ENCODE measurements around the gene MAP3K6. TPM values are rescaled to one million over a fixed set of nuclear protein-coding genes. Genes with fewer than 3 reads are reported as not detected.

Gene MAP3K6
- total and polyA plus RNA-seq, 7 experiments from 2014 or later: 5.9 to 17.0 (median 14.2) TPM

- H3K4me1 Mint-ChIP-seq: peaks cover 23 to 56% (median 45%) of the 10 kb centered on the region in 7 donors
- peaks cover 37 to 41% of the 10 kb centered on the region in 2 donors for H3K4me1 ChIP-seq (ENCODE audit: control insufficient read depth in 2 of 2, insufficient read depth in 2 of 2, low read length in 2 of 2)
Measured at GRCh38 chr1:27357281-27358037, 9.3 kb downstream of the MAP3K6 start.

DNA sequence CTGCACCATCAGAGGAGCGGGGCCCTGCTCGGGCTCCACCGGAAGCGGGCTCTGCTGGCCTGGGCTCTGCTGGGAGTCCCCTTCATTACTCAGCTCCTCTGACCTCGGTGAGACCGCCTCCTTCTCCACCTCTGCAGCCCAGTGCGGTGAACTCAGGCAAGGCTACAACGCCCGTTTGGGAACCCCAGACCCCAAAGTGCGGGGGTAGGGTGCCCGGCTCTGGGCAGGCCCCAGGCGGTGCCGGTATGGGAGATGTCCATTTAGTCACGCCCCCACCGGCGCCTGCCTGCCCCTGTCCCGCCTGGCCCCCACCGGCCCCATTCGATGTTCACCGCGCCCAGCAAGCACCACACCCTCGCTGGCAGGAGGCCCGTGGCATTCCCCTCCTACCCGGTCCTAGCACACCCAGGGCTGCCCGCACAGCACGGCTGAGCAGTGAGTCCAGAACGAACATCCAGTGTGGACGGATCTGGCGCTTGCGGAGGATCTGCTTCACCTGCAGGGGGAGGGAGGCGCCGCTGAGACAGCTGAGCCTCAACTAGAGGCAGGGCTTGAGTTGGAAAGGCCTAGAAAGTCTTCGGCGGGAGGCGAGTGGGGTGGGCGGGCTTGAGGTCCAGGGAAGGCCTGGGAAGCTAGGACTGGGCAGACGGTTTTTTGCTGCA lies 10.0 kb downstream of the MAP3K6 start:
- H3K27ac ChIP-seq (ENCODE audit: low read depth, low read length): peak overlapping the region; percentile 70
- POLR2A ChIA-PET: interaction anchor here (0.9 to 9.2 kb wide), 9 partner anchors 9 to 305 kb away, joined by 3 to 111 read pairs (median 7); partner anchors contain the start of genes MAP3K6 and SYTL1
- peak overlapping the region; percentile 76 for H3K4me3 ChIP-seq (ENCODE audit: low read length)
- H3K9me3 ChIP-seq (ENCODE audit: control insufficient read depth in 2 of 3, low read length in 3 of 3): no peaks in the 10 kb centered on the region
- peaks cover 37 to 41% of the 10 kb centered on the region in 2 donors for H3K4me1 ChIP-seq (ENCODE audit: control insufficient read depth in 2 of 2, insufficient read depth in 2 of 2, low read length in 2 of 2)
- no peaks in the 10 kb centered on the region for H3K27me3 Mint-ChIP-seq
- DNase-seq: peak in 2 of 9 donors; percentile 38 to 47
- peaks cover 0 to 3% (median 0%) of the 10 kb centered on the region in 11 donors for H3K9me3 Mint-ChIP-seq
- peaks cover 0 to 8% (median 0%) of the 10 kb centered on the region in 5 donors for H3K36me3 Mint-ChIP-seq
- intact Hi-C loops (cut with micrococcal nuclease): loop anchor here (1.0 kb wide), 7 partner anchors 9 to 55 kb away; partner anchors contain the start of genes SYTL1 (in 1 of the 2) and TMEM222 (in 1 of the 2)
- peaks cover 0 to 4% (median 0%) of the 10 kb centered on the region in 3 experiments for H3K36me3 ChIP-seq (ENCODE audit: control insufficient read depth in 2 of 3, insufficient read depth in 3 of 3, low read length in 3 of 3)
- ATAC-seq: peak; percentile 14
- H3K27ac Mint-ChIP-seq: peak overlapping the region; percentile 62 to 90 (median 88)
- peak overlapping the region; percentile 74 to 88 (median 80) for H3K4me3 Mint-ChIP-seq
- peaks cover 23 to 56% (median 45%) of the 10 kb centered on the region in 7 donors for H3K4me1 Mint-ChIP-seq
- no peaks in the 10 kb centered on the region for H3K27me3 ChIP-seq (ENCODE audit: control insufficient read depth in 2 of 2, insufficient read depth in 2 of 2, low read length in 2 of 2)
- CTCF ChIA-PET: interaction anchor here (0.8 to 5.0 kb wide), 26 partner anchors 8 to 306 kb away, joined by 3 to 44 read pairs (median 7); partner anchors contain the start of genes GPR3, MAP3K6 and SYTL1

More at GRCh38 chr1:27357281-27358037, 9.3 kb downstream of the MAP3K6 start:
- H3K36me3 ChIP-seq (ENCODE audit: control insufficient read depth in 2 of 3, insufficient read depth in 3 of 3, low read length in 3 of 3): peaks cover 0 to 3% (median 0%) of the 10 kb centered on the region in 3 experiments
- peak overlapping the region; percentile 74 to 88 (median 80) for H3K4me3 Mint-ChIP-seq
- H3K27me3 ChIP-seq (ENCODE audit: control insufficient read depth in 2 of 2, insufficient read depth in 2 of 2, low read length in 2 of 2): no peaks in the 10 kb centered on the region
- H3K36me3 Mint-ChIP-seq: peaks cover 0 to 8% (median 0%) of the 10 kb centered on the region in 5 donors
- peak overlapping the region; percentile 70 for H3K27ac ChIP-seq (ENCODE audit: low read depth, low read length)
- DNase-seq (peak; percentile 76 to 89 (median 85)), ATAC-seq (peak; percentile 94)
- H3K27me3 Mint-ChIP-seq: no peaks in the 10 kb centered on the region
- intact Hi-C loops (cut with micrococcal nuclease): loop anchor here (1.0 kb wide), 7 partner anchors 8 to 56 kb away; partner anchors contain the start of genes SYTL1 (in 1 of the 2) and TMEM222 (in 1 of the 2)
- ChIA-PET POLR2A (interaction anchor here (0.9 to 9.2 kb wide), 10 partner anchors 9 to 166 kb away, joined by 3 to 111 read pairs (median 6); partner anchors contain the start of genes MAP3K6 and SYTL1), CTCF (interaction anchor here (0.7 to 5.0 kb wide), 28 partner anchors 8 to 305 kb away, joined by 3 to 44 read pairs (median 6); partner anchors contain the start of genes GPR3, MAP3K6 and SYTL1)
- peak overlapping the region; percentile 62 to 90 (median 88) for H3K27ac Mint-ChIP-seq
- H3K9me3 Mint-ChIP-seq: peaks cover 0 to 3% (median 0%) of the 10 kb centered on the region in 11 donors
- no peaks in the 10 kb centered on the region for H3K9me3 ChIP-seq (ENCODE audit: control insufficient read depth in 2 of 3, low read length in 3 of 3)
- H3K4me3 ChIP-seq (ENCODE audit: low read length): peak overlapping the region; percentile 76

GRCh38 chr1:27356277-27356618 lies 10.5 kb downstream of the MAP3K6 start:
- H3K9me3 ChIP-seq (ENCODE audit: control insufficient read depth in 2 of 3, low read length in 3 of 3): no peaks in the 10 kb centered on the region
- Mint-ChIP-seq H3K27me3 (no peaks in the 10 kb centered on the region), H3K36me3 (peaks cover 0 to 8% (median 0%) of the 10 kb centered on the region in 5 donors), H3K9me3 (peaks cover 0 to 3% (median 0%) of the 10 kb centered on the region in 11 donors), H3K27ac (peak overlapping the region in 8 of 9 donors; percentile 22 to 89 (median 66)), H3K4me1 (peaks cover 23 to 56% (median 45%) of the 10 kb centered on the region in 7 donors), H3K4me3 (peak overlapping the region; percentile 28 to 86 (median 76))
- peak overlapping the region; percentile 70 for H3K27ac ChIP-seq (ENCODE audit: low read depth, low read length)
- no peaks in the 10 kb centered on the region for H3K27me3 ChIP-seq (ENCODE audit: control insufficient read depth in 2 of 2, insufficient read depth in 2 of 2, low read length in 2 of 2)
- H3K36me3 ChIP-seq (ENCODE audit: control insufficient read depth in 2 of 3, insufficient read depth in 3 of 3, low read length in 3 of 3): peaks cover 0 to 9% (median 0%) of the 10 kb centered on the region in 3 experiments
- POLR2A ChIA-PET: interaction anchor here (0.7 to 9.2 kb wide), 5 partner anchors 12 to 306 kb away, joined by 3 to 111 read pairs (median 9); partner anchors contain the start of gene SYTL1
- CTCF ChIA-PET: interaction anchor here (0.8 to 5.0 kb wide), 13 partner anchors 9 to 55 kb away, joined by 3 to 44 read pairs (median 8); partner anchors contain the start of genes GPR3 and SYTL1
- peak overlapping the region; percentile 76 for H3K4me3 ChIP-seq (ENCODE audit: low read length)
- ATAC-seq: no peak
- no peak for DNase-seq
- intact Hi-C loops (cut with micrococcal nuclease): no loop called here
- H3K4me1 ChIP-seq (ENCODE audit: control insufficient read depth in 2 of 2, insufficient read depth in 2 of 2, low read length in 2 of 2): peaks cover 37 to 41% of the 10 kb centered on the region in 2 donors

DNA sequence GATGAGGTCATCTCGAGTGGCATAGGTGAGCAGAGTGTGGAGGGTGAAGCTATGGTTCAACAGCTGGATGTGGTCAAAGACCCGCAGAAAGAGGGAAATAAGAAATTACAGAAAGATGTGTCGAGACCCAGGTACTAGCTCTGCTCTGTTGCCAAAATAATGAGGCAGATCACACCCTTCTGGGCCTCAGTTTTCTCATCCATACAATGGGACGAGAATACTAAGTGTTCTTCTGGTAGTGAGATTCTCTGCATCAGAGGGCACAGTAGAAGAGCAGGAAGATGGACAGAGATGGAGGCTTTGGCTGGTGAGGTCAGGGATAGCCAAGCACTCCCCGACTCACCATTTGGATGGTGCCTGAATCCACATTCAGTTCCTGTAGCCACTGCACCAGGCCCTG lies 11.1 kb downstream of the MAP3K6 start:
- no peak for DNase-seq
- Histone ChIP-seq H3K9me3 (ENCODE audit: control insufficient read depth in 2 of 3, low read length in 3 of 3) (no peaks in the 10 kb centered on the region), H3K27ac (ENCODE audit: low read depth, low read length) (peak overlapping the region; percentile 70), H3K4me3 (ENCODE audit: low read length) (no peak overlapping the region), H3K27me3 (ENCODE audit: control insufficient read depth in 2 of 2, insufficient read depth in 2 of 2, low read length in 2 of 2) (no peaks in the 10 kb centered on the region), H3K36me3 (ENCODE audit: control insufficient read depth in 2 of 3, insufficient read depth in 3 of 3, low read length in 3 of 3) (peaks cover 0 to 15% (median under 1%) of the 10 kb centered on the region in 3 experiments), H3K4me1 (ENCODE audit: control insufficient read depth in 2 of 2, insufficient read depth in 2 of 2, low read length in 2 of 2) (peaks cover 37 to 41% of the 10 kb centered on the region in 2 donors)
- no peaks in the 10 kb centered on the region for H3K27me3 Mint-ChIP-seq
- H3K4me3 Mint-ChIP-seq: peak overlapping the region in 9 of 10 donors; percentile 48 to 86 (median 77)
- peaks cover 23 to 56% (median 45%) of the 10 kb centered on the region in 7 donors for H3K4me1 Mint-ChIP-seq
- ATAC-seq: no peak
- peak overlapping the region in 8 of 9 donors; percentile 55 to 89 (median 72) for H3K27ac Mint-ChIP-seq
- CTCF ChIA-PET: interaction anchor here (0.6 to 5.0 kb wide), 11 partner anchors 10 to 55 kb away, joined by 3 to 44 read pairs (median 5); partner anchors contain the start of gene SYTL1
- peaks cover 0 to 3% (median 0%) of the 10 kb centered on the region in 11 donors for H3K9me3 Mint-ChIP-seq
- intact Hi-C loops (cut with micrococcal nuclease): no loop called here
- H3K36me3 Mint-ChIP-seq: peaks cover 0 to 8% (median 0%) of the 10 kb centered on the region in 5 donors
- POLR2A ChIA-PET: interaction anchor here (0.7 to 9.2 kb wide), 3 partner anchors 12 to 59 kb away, joined by 3 to 111 read pairs (median 9); partner anchors contain the start of gene SYTL1

DNA sequence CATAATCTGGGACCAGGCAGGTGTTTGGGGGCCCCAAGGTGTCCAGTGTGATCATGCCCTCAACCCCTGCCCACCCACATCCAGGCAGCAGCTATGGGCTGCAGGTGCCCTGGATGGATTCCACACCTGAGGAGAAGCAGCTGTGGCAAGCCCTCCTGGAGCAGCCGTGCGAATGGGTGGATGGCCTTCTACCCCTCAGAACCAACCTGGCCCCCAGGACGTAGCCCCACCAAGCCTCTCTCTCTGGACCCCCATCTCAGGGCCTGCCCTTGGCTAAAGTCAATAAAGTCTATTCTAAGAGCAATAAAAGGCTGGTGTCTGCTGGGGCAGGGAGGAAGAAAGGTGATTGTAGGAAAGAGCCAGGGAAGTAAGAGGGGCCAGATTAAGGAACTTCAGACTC lies 13.1 kb downstream of the MAP3K6 start:
- H3K9me3 Mint-ChIP-seq: no peaks in the 10 kb centered on the region
- intact Hi-C loops (cut with micrococcal nuclease): no loop called here
- H3K36me3 ChIP-seq (ENCODE audit: control insufficient read depth in 2 of 3, insufficient read depth in 3 of 3, low read length in 3 of 3): peaks cover 0 to 28% (median 5%) of the 10 kb centered on the region in 3 experiments
- POLR2A ChIA-PET: interaction anchor here (0.6 to 9.2 kb wide), 5 partner anchors 9 to 49 kb away, joined by 4 to 111 read pairs (median 4); partner anchors contain the start of gene SYTL1
- H3K4me1 ChIP-seq (ENCODE audit: control insufficient read depth in 2 of 2, insufficient read depth in 2 of 2, low read length in 2 of 2): peaks cover 27 to 31% of the 10 kb centered on the region in 2 donors
- H3K36me3 Mint-ChIP-seq: peaks cover 0 to 5% (median 0%) of the 10 kb centered on the region in 5 donors
- no peak overlapping the region for H3K4me3 Mint-ChIP-seq
- peak overlapping the region; percentile 10 for H3K27ac ChIP-seq (ENCODE audit: low read depth, low read length)
- H3K4me3 ChIP-seq (ENCODE audit: low read length): no peak overlapping the region
- no peaks in the 10 kb centered on the region for H3K9me3 ChIP-seq (ENCODE audit: control insufficient read depth in 2 of 3, low read length in 3 of 3)
- H3K27me3 Mint-ChIP-seq: no peaks in the 10 kb centered on the region
- peak overlapping the region in 8 of 9 donors; percentile 18 to 79 (median 49) for H3K27ac Mint-ChIP-seq
- CTCF ChIA-PET: interaction anchor here (0.6 to 1.0 kb wide), 4 partner anchors 8 to 632 kb away, joined by 3 to 8 read pairs (median 6); no protein-coding TSS in a partner anchor
- H3K27me3 ChIP-seq (ENCODE audit: control insufficient read depth in 2 of 2, insufficient read depth in 2 of 2, low read length in 2 of 2): no peaks in the 10 kb centered on the region
- ATAC-seq (no peak), DNase-seq (no peak)
- H3K4me1 Mint-ChIP-seq: peaks cover 7 to 40% (median 28%) of the 10 kb centered on the region in 7 donors
